Thyroid gland (tissue), 4 donors: ENCODE measurements around the gene ABCG1. TPM values are rescaled to one million over a fixed set of nuclear protein-coding genes. Genes with fewer than 3 reads are reported as not detected.

Experiments
- DNase-seq, 2 donors: peaks; one replicate each; pipeline ENCODE4 v3.0.0-alpha.2; 2019
- H3K27ac ChIP-seq, 3 donors: fragments of 200-600 bp; sonication (generic); 1 replicate in 2 of 3; 2 replicates in 1 of 3; pipeline ENCODE4 v1.5.1; 2016 to 2019; ENCODE audit warnings: mild to moderate bottlenecking in 1 of 3, moderate library complexity in 1 of 3
- H3K27me3 ChIP-seq: fragments of 200-600 bp; sonication (generic); one replicate; pipeline ENCODE4 v1.5.1; 2019
- H3K36me3 ChIP-seq, 2 donors: fragments of 200-600 bp; sonication (generic); one replicate each; pipeline ENCODE4 v1.5.1; 2016 to 2019
- H3K4me1 ChIP-seq, 2 donors: fragments of 200-600 bp; sonication (generic); one replicate each; pipeline ENCODE4 v1.5.1; 2017 to 2019
- H3K4me3 ChIP-seq, 3 donors: fragments of 200-600 bp; sonication (generic); replicated peaks in 1 of 3; 1 replicate in 2 of 3; 2 replicates in 1 of 3; pipeline ENCODE4 v1.5.1; 2016; ENCODE audit warnings: mild to moderate bottlenecking in 1 of 3
- H3K9me3 ChIP-seq: fragments of 200-600 bp; sonication (generic); one replicate; pipeline ENCODE4 v1.5.1; 2017
- POLR2A ChIP-seq, 2 donors: fragments of 450-650 bp; IDR thresholded peaks; one replicate each; pipeline ENCODE4 v1.6.1; 2017; ENCODE audit warnings: antibody characterized with exemption in 2 of 2, mild to moderate bottlenecking in 2 of 2, moderate library complexity in 1 of 2
- whole genome bisulfite sequencing, 2 donors: methylation state at CpG; one replicate each; pipeline ENCODE4 v1.1.5; 2017; 5-methylcytosine and 5-hydroxymethylcytosine counted together
- intact Hi-C: fragments of 100-400 bp; cut with DNase I; formaldehyde crosslinking; loops from one replicate; pipeline ENCODE4 v1.15.1; 2023
- total RNA-seq, 4 donors: library from RNA; depleted of rRNA; stranded (reverse); fragments of >200 nt; gene quantifications; one replicate each; pipeline ENCODE4 v1.2.3, GENCODE V29; 2016
- TF ChIP-seq, protein P1 (sequence below), 6 experiments: fragments of 200-600 bp in 3 of 6; fragments of 450-650 bp in 3 of 6; sonication (generic) in 3 of 6; IDR thresholded peaks; one replicate each; pipeline ENCODE4 v1.5.1; 2016 to 2019; ENCODE audit warnings: antibody characterized with exemption in 6 of 6, mild to moderate bottlenecking in 2 of 6, inconsistent platforms in 1 of 6, moderate library complexity in 1 of 6

Gene ABCG1
- total RNA-seq, 4 donors from 2014 or later: 13.8 to 34.1 (median 18.9) TPM

DNA sequence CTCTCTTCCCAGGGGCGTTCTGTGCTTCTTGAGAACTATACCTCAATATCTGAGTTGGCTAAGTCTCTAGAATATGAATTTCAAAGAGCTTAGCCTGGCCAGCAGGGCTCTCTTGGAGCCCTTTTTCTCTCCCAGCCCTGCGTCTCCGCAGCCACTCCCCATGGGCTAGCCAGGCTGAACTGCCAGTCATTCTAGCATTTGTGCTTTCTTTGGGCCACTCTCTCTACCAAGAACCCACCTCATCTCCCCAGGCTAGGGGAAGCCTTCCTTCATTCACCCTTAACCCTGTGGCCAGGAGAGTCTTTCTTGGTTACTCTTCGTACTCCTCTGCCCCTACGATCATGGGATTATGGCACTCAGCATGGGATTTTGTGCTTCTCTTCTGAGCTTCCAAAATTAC, 18.2 kb downstream of the ABCG1 start:
- intact Hi-C loops: no loop called here
- Histone ChIP-seq H3K27me3 (no peaks in the 10 kb centered on the region), H3K9me3 (no peaks in the 10 kb centered on the region), H3K27ac (peak overlapping the region in 1 of 3 donors; percentile 8), H3K4me3 (no peak overlapping the region), H3K4me1 (peaks cover 32 to 45% of the 10 kb centered on the region in 2 donors), H3K36me3 (no peaks in the 10 kb centered on the region)
- 97 to 98% methylated on average over 5 of the region's 5 CpGs for WGBS, 2 donors
- no peak for TF ChIP-seq POLR2A (IDR thresholded peaks at IDR 0.05)
- TF ChIP-seq, protein P1, sequence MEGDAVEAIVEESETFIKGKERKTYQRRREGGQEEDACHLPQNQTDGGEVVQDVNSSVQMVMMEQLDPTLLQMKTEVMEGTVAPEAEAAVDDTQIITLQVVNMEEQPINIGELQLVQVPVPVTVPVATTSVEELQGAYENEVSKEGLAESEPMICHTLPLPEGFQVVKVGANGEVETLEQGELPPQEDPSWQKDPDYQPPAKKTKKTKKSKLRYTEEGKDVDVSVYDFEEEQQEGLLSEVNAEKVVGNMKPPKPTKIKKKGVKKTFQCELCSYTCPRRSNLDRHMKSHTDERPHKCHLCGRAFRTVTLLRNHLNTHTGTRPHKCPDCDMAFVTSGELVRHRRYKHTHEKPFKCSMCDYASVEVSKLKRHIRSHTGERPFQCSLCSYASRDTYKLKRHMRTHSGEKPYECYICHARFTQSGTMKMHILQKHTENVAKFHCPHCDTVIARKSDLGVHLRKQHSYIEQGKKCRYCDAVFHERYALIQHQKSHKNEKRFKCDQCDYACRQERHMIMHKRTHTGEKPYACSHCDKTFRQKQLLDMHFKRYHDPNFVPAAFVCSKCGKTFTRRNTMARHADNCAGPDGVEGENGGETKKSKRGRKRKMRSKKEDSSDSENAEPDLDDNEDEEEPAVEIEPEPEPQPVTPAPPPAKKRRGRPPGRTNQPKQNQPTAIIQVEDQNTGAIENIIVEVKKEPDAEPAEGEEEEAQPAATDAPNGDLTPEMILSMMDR (IDR thresholded peaks at IDR 0.05): no peak
- no peak for DNase-seq

DNA sequence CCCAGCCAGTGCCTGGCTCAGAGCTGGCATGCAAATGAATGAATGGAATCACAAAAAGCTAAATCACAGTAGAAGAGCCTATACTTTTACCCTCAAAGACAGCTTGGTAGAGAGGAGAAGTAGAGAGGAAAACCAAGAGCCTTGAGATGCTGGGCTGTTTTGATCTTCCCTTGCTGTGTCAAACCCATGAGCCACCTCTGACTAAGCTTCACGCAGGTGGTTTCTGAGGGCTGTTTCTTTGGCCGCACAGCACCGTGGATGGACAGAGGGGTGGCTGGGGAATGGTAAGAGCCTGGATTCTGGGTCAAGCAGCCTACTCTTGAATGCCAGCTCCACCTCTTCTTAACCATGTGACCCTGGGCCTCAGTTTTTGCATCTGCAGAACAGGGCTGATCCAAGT, 18.6 kb downstream of the ABCG1 start:
- Histone ChIP-seq H3K27ac (peak overlapping the region in 1 of 3 donors; percentile 8), H3K4me1 (peaks cover 35 to 45% of the 10 kb centered on the region in 2 donors), H3K36me3 (no peaks in the 10 kb centered on the region), H3K27me3 (no peaks in the 10 kb centered on the region), H3K9me3 (no peaks in the 10 kb centered on the region), H3K4me3 (no peak overlapping the region)
- no peak for DNase-seq
- no peak for TF ChIP-seq POLR2A (IDR thresholded peaks at IDR 0.05)
- TF ChIP-seq, protein P1 (IDR thresholded peaks at IDR 0.05): no peak
- 72 to 85% methylated on average over 3 of the region's 3 CpGs for WGBS, 2 donors
- intact Hi-C loops: no loop called here

GRCh38 chr21:42238185-42238934, 19.4 kb downstream of the ABCG1 start:
- no peak overlapping the region for H3K27ac ChIP-seq
- peaks cover 31 to 41% of the 10 kb centered on the region in 2 donors for H3K4me1 ChIP-seq
- H3K4me3 ChIP-seq: no peak overlapping the region
- intact Hi-C loops: no loop called here
- DNase-seq: no peak
- 78 to 83% methylated on average over 12 of the region's 12 CpGs for WGBS, 2 donors
- TF ChIP-seq, protein P1 (IDR thresholded peaks at IDR 0.05): no peak
- no peaks in the 10 kb centered on the region for H3K27me3 ChIP-seq
- no peaks in the 10 kb centered on the region for H3K36me3 ChIP-seq
- no peaks in the 10 kb centered on the region for H3K9me3 ChIP-seq

- Histone ChIP-seq H3K4me3 (no peak overlapping the region), H3K27me3 (no peaks in the 10 kb centered on the region), H3K27ac (no peak overlapping the region), H3K4me1 (peaks cover 19 to 30% of the 10 kb centered on the region in 2 donors), H3K36me3 (no peaks in the 10 kb centered on the region), H3K9me3 (no peaks in the 10 kb centered on the region)
- DNase-seq: no peak
- intact Hi-C loops: no loop called here
- TF ChIP-seq, protein P1 (IDR thresholded peaks at IDR 0.05): no peak
- no peak for TF ChIP-seq POLR2A (IDR thresholded peaks at IDR 0.05)
- 90 to 100% methylated on average over 4 to 8 of the region's 8 CpGs for WGBS, 2 donors
Measured at GRCh38 chr21:42239556-42239955, 20.6 kb downstream of the ABCG1 start.

DNA sequence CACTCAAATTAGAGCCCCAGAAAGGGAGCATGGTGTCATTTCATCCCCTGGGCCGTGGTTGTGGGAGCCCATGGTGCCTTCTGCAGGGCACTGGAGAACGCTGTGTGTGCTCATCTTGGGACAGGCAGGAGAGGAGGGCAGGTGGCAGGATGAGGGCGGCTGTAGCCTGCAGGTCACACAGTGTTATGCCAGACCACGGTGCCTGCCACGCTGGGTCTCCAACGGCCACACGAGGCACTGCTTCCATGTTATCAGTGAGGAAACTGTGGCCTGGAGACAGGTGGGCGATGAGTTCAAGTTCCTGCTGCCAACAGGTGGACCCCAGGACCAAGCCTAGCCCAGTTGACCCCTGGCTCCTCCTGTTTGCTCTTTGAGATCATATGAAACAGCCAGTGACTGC, 21.0 kb downstream of the ABCG1 start:
- peaks cover 18 to 28% of the 10 kb centered on the region in 2 donors for H3K4me1 ChIP-seq
- intact Hi-C loops: no loop called here
- 93 to 96% methylated on average over 3 to 8 of the region's 8 CpGs for WGBS, 2 donors
- H3K36me3 ChIP-seq: no peaks in the 10 kb centered on the region
- H3K27ac ChIP-seq: no peak overlapping the region
- DNase-seq: no peak
- H3K27me3 ChIP-seq: no peaks in the 10 kb centered on the region
- TF ChIP-seq, protein P1 (IDR thresholded peaks at IDR 0.05): no peak
- no peak for TF ChIP-seq POLR2A (IDR thresholded peaks at IDR 0.05)
- H3K4me3 ChIP-seq: no peak overlapping the region
- no peaks in the 10 kb centered on the region for H3K9me3 ChIP-seq
